Endothelial cell of umbilical vein (primary cell): ENCODE data around the gene THSD8. TPM values are rescaled to one million over a fixed set of nuclear protein-coding genes. Genes with fewer than 3 reads are reported as not detected.

Source experiments
- BruUV-seq: library from RNA; stranded (reverse); fragments of 400-500 nt; replicated peaks from 2 replicates; lab custom pipeline; 2021; lab: Mats Ljungman, UMichigan
- CTCF ChIA-PET: fragments of 300-600, 350-600 bp; sonication (Branson Sonifier 250); formaldehyde crosslinking; loops from one replicate; lab custom pipeline; 2021; ENCODE audit warnings: antibody characterized with exemption, inconsistent platforms; lab: Charles Lee
- POLR2A ChIA-PET: fragments of 300-600, 350-600 bp; sonication (Branson Sonifier 250); formaldehyde crosslinking; loops from one replicate; lab custom pipeline; 2021; ENCODE audit warnings: antibody characterized with exemption, inconsistent platforms; lab: Charles Lee
- DNase-seq: peaks from one replicate; pipeline ENCODE4 v3.0.0-alpha.2; 2011; ENCODE audit warnings: low read depth, low spot score
- FAIRE-seq: peaks from 2 replicates; lab custom pipeline; 2011; peaks lifted over from hg19 to GRCh38; lab: Jason Lieb, UNC
- H2AFZ ChIP-seq: 2 replicates; pipeline ENCODE4 v1.6.0; 2012; ENCODE audit warnings: low read depth, low read length, control low read depth, inconsistent platforms
- H3K27ac ChIP-seq: 2 replicates; pipeline ENCODE4 v1.5.1; 2011; ENCODE audit warnings: low read depth, mild to moderate bottlenecking, control low read depth, low read length, moderate library complexity; ENCODE audit not compliant: insufficient read depth
- H3K27me3 ChIP-seq, 2 experiments: 2 replicates each; pipeline versions ENCODE4 v1.6.0 to v1.6.1; 2011; ENCODE audit warnings: low read length in 2 of 2, mixed read lengths in 1 of 2; ENCODE audit not compliant: control insufficient read depth in 2 of 2, insufficient read depth in 2 of 2
- H3K36me3 ChIP-seq, 2 experiments: 2 replicates in 1 of 2; 3 replicates in 1 of 2; pipeline ENCODE4 v1.5.1; 2011; ENCODE audit warnings: low read length in 2 of 2, mild to moderate bottlenecking in 1 of 2, moderate library complexity in 1 of 2; ENCODE audit not compliant: control insufficient read depth in 2 of 2, insufficient read depth in 2 of 2; ENCODE audit errors: extremely low read depth in 1 of 2
- H3K4me1 ChIP-seq: 3 replicates; pipeline ENCODE4 v1.5.1; 2011; ENCODE audit warnings: mild to moderate bottlenecking, low read length; ENCODE audit not compliant: control insufficient read depth, insufficient read depth; ENCODE audit errors: extremely low read depth
- H3K4me2 ChIP-seq: 2 replicates; pipeline ENCODE4 v1.6.1; 2011; ENCODE audit warnings: low read length, control low read depth, mixed read lengths; ENCODE audit not compliant: insufficient read depth
- H3K4me3 ChIP-seq, 3 experiments: fragments of 200-600 bp in 1 of 3; sonication (generic), shearing (Covaris generic) in 1 of 3; replicated peaks in 1 of 3; 2 replicates each; pipeline ENCODE4 v1.5.1; 2011 to 2016; ENCODE audit warnings: control low read depth in 3 of 3, low read length in 3 of 3, mild to moderate bottlenecking in 2 of 3, inconsistent platforms in 1 of 3, low read depth in 1 of 3, moderate library complexity in 1 of 3; ENCODE audit not compliant: insufficient read depth in 1 of 3
- H3K79me2 ChIP-seq: 2 replicates; pipeline ENCODE4 v1.6.0; 2012; ENCODE audit warnings: low read length, inconsistent platforms; ENCODE audit not compliant: control insufficient read depth, insufficient read depth
- H3K9ac ChIP-seq: replicated peaks from 2 replicates; pipeline ENCODE3; 2011; ENCODE audit warnings: low read length, control low read depth; ENCODE audit not compliant: insufficient read depth; ENCODE audit errors: extremely low read depth
- H3K9me1 ChIP-seq: replicated peaks from 3 replicates; pipeline ENCODE4 v1.6.0; 2011; ENCODE audit warnings: mild to moderate bottlenecking, low read length; ENCODE audit not compliant: control insufficient read depth, insufficient read depth; ENCODE audit errors: extremely low read depth
- H3K9me3 ChIP-seq: replicated peaks from 2 replicates; pipeline ENCODE4 v1.5.1; 2012; ENCODE audit warnings: low read length, inconsistent platforms; ENCODE audit not compliant: control insufficient read depth, insufficient read depth
- H4K20me1 ChIP-seq: replicated peaks from 2 replicates; pipeline ENCODE3; 2011; ENCODE audit warnings: mild to moderate bottlenecking, low read length; ENCODE audit not compliant: control insufficient read depth, insufficient read depth; ENCODE audit errors: extremely low read depth
- CTCF ChIP-seq, 2 donors: IDR thresholded peaks; 1 replicate in 1 of 2; 2 replicates in 1 of 2; pipeline ENCODE4 v1.5.1; 2011; ENCODE audit warnings: low read length in 2 of 2, mild to moderate bottlenecking in 2 of 2, moderate library complexity in 2 of 2, control low read depth in 1 of 2, inconsistent platforms in 1 of 2, low read depth in 1 of 2; ENCODE audit not compliant: insufficient read depth in 1 of 2; ENCODE audit errors: extremely low read depth in 1 of 2
- JUN ChIP-seq: IDR thresholded peaks from 2 replicates; pipeline ENCODE4 v1.6.1; 2011; ENCODE audit warnings: borderline replicate concordance, low read depth; ENCODE audit not compliant: insufficient read length, insufficient read depth
- POLR2A ChIP-seq: IDR thresholded peaks from 2 replicates; pipeline ENCODE4 v1.6.1; 2012; ENCODE audit warnings: low read depth, mild to moderate bottlenecking, control low read depth, low read length
- POLR2AphosphoS5 ChIP-seq: IDR thresholded peaks from 2 replicates; pipeline ENCODE4 v1.6.1; 2012; ENCODE audit warnings: low read depth, mild to moderate bottlenecking, control low read depth, low read length, moderate library complexity; ENCODE audit not compliant: insufficient read depth
- dilution Hi-C: fragments of 300-500 bp; cut with MboI; formaldehyde crosslinking; loops from one replicate; pipeline ENCODE4 v1.15.0; 2019; ENCODE audit warnings: low sequenced_read_pairs; ENCODE audit not compliant: extremely low pct_ligation_motif_present
- intact Hi-C: fragments of 100-400 bp; cut with micrococcal nuclease; formaldehyde crosslinking; loops from one replicate; pipeline ENCODE4 v1.10.0; 2022
- polyA plus RNA-seq, 4 experiments: library from polyadenylated mRNA; depleted of rRNA in 3 of 4; stranded (reverse) in 3 of 4; unstranded in 1 of 4; fragments of >200 nt; gene quantifications; 2 replicates each; pipeline versions ENCODE4 v1.2.1 to v1.2.3, GENCODE V29; 2011 to 2012; ENCODE audit warnings: missing spikeins in 1 of 4
- total RNA-seq: library from RNA; stranded (reverse); gene quantifications from 2 replicates; pipeline ENCODE4 v1.2.3, GENCODE V29; 2021

THSD8 gene
- total and polyA plus RNA-seq, 2 donors (not counting 3 experiments of a cell fraction or from before 2014, with no cell fraction given): 15.9 TPM; not detected in 1

GRCh38 chr19:12789904-12790619 lies 11.8 kb upstream of the THSD8 start:
- Histone ChIP-seq H3K9me1 (no peaks in the 10 kb centered on the region), H3K4me1 (peaks cover 35% of the 10 kb centered on the region), H3K27me3 (no peaks in the 10 kb centered on the region), H3K36me3 (no peaks in the 10 kb centered on the region), H2AFZ (peak overlapping the region; percentile 71), H3K9ac (peak overlapping the region; percentile 66), H3K4me3 (peak overlapping the region; percentile 16 to 44 (median 37)), H3K4me2 (peak overlapping the region; percentile 61), H3K9me3 (no peaks in the 10 kb centered on the region), H4K20me1 (no peaks in the 10 kb centered on the region), H3K79me2 (peaks cover 14% of the 10 kb centered on the region), H3K27ac (peak overlapping the region; percentile 65)
- dilution Hi-C loops: no loop called here
- POLR2A ChIA-PET: interaction anchor here (1.1 to 4.1 kb wide), 3 partner anchors 8 to 30 kb away, joined by 3 to 73 read pairs (median 4); no protein-coding TSS in a partner anchor
- peak; percentile 52 for TF ChIP-seq POLR2AphosphoS5
- TF ChIP-seq CTCF (IDR thresholded peaks at IDR 0.05; ENCODE audit: extremely low read depth in 1 of 2, insufficient read depth in 1 of 2, low read depth in 1 of 2, low read length in 2 of 2): no peak
- no peak for TF ChIP-seq POLR2A
- TF ChIP-seq JUN: no peak
- CTCF ChIA-PET: interaction anchor here (0.9 to 13.8 kb wide), 6 partner anchors 12 to 30 kb away, joined by 3 to 524 read pairs (median 28); partner anchors contain the start of gene HOOK2
- no TSS peak for BruUV-seq
- DNase-seq: peak; percentile 91
- FAIRE-seq: peak; percentile 88
- intact Hi-C loops: loop anchor here (10.0 kb wide), 1 partner anchor 145 kb away; the partner anchor contains the start of genes CALR and FARSA
